ENCODE measurements around the gene POLR2A.

Gene POLR2A

DNA sequence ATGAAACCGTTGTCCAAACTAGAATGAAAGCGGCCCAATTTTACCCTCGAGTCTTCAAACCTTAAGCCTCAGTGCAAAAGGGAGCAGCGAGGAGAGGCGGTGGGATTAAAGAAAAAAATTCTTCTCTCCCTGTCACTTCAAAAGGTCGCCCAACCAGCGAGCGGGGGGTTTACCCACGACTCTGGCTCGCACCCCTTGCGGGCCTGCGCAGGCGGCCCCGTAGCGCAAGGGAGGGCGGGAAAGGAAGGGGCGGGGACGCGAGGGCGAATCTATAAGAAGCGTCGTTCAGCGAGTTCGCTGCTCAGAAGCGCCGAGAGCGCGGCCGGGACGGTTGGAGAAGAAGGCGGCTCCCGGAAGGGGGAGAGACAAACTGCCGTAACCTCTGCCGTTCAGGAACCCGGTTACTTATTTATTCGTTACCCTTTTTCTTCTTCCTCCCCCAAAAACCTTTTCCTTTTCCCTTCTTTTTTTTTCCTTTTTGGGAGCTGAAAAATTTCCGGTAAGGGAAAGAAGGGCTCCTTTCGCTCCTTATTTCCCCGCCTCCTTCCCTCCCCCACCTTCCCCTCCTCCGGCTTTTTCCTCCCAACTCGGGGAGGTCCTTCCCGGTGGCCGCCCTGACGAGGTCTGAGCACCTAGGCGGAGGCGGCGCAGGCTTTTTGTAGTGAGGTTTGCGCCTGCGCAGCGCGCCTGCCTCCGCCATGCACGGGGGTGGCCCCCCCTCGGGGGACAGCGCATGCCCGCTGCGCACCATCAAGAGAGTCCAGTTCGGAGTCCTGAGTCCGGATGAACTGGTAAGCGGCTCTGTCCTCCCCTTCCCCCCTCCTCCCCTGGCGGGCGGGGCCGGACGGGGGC lies at the start of gene POLR2A:
Gene POLR2A, plus strand, starts transcription at position 300 of the 852 bp plus-strand sequence.
- DNase-seq = peak; percentile 79

DNA sequence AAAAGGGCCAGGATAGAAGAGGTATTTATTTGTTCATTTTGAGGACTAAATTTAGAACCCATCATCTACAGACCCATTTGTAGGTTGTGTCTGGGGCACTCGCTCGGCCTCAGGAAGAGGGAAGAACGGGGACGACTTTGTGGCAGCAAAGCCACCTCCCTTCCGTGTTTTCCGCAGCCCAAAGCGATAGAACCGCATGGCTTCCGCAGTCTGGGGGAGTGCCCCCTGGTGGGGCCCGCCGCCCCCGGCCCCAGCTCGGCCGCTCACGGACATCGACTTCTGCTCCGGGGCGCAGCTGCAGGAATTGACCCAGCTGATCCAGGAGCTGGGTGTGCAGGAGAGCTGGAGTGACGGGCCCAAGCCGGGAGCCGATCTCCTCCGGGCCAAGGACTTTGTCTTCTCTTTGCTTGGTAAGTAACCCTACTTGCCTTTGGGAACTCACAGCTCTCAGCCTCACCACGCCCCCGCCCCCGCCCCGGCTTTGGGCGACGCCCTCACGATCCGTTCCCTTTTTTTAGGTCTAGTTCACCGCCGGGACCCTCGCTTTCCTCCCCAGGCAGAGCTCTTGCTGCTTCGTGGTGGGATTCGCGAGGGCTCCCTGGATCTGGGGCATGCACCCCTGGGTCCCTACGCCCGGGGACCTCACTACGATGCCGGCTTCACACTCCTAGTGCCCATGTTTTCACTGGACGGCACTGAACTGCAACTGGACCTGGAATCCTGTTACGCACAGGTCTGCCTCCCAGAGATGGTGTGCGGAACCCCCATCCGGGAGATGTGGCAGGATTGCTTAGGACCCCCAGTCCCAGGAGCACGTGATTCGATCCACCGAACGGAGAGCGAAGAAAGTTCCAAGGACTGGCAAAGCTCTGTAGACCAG lies 48.2 kb upstream of the POLR2A start:
- no peak for DNase-seq

DNA sequence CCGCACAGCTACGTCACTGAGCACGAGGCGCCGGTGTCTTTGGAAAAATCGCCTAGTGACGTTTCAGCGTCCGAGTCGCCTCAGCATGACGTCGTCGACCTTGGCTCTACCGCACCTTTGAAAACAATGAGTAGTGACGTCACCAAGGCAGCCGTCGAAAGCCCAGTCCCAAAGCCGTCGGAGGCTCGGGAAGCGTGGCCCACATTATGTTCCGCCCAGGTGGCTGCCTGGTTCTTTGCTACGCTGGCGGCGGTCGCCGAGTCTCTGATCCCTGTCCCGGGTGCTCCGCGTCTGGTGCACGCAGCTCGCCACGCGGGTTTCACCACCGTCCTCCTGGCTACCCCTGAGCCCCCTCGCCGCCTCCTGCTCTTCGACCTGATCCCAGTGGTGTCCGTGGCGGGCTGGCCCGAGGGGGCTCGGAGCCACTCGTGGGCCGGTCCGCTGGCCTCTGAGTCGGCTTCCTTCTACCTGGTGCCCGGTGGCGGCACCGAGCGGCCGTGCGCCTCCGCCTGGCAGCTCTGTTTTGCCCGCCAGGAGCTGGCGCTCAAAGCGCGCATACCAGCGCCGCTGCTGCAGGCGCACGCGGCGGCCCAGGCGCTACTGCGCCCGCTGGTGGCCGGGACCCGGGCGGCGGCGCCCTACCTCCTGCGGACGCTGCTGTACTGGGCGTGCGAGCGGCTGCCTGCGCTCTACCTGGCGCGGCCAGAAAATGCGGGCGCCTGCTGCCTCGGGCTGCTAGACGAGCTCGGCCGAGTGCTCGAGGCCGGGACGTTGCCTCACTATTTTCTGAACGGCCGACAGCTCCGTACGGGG lies 47.4 kb upstream of the POLR2A start:
- DNase-seq = no peak

DNA sequence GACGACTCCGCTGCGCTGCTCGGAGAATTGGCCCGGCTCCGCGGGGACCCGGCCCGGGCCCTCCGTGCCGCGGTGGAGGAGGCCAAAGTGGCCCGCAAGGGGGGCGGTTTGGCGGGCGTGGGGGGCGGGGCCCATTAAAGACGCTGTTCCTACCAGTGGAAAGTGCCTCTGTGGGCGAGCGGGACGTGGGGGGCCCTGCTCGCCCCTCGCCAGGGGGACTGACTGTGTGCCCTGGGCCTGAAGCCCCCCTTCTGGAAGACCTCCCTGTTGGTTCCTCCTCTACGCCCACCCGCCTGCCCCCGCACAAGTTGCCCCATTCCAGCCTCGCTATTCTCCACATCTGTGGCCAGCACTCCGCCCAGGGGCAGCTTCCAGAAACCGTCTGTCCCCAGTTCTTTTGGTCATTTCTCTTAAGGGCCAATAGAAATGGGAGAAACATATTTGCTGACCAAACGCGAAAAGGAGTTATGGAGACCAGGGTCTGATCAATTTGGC lies 46.8 kb upstream of the POLR2A start:
- no peak for DNase-seq

GRCh38 chr17:7437950-7438614 lies 46.1 kb upstream of the POLR2A start:
- no peak for DNase-seq

DNA sequence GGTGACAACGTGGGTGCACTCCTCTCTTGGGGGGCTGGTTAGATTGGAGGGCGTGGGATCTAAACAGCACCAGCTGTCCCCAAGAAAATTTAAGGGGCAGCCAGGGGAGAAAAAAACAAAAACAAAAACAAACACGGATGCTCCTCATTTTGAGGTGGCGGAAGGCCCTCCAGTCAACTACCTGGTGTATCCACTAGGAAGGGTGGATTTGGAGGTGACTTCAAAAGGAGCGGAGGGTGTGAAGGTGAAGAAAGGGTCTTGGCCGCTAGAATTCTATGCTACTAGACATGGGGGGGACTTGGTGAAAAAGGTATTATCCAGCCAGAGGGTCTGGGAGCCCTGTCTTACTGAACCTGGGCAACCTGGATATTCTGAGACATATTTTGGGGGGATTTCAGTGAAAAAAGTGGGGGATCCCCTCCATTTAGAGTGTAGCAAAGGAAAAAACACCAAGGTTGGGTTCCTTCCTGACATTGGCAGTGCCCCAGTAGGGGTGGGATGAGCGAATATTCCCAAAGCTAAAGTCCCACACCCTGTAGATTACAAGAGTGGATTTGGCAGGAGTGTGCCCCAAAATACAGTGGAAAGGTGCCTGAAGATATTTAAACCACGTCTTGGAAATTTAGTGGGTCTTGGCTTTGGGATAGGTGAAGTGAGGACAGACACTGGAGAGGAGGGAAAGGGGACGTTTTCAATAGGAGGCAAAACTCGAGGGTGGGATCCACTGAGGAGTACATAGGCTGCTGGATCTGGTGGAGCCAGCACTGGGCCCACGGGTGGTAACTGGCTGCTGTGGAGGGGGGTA lies 45.3 kb upstream of the POLR2A start:
- DNase-seq = no peak

DNA sequence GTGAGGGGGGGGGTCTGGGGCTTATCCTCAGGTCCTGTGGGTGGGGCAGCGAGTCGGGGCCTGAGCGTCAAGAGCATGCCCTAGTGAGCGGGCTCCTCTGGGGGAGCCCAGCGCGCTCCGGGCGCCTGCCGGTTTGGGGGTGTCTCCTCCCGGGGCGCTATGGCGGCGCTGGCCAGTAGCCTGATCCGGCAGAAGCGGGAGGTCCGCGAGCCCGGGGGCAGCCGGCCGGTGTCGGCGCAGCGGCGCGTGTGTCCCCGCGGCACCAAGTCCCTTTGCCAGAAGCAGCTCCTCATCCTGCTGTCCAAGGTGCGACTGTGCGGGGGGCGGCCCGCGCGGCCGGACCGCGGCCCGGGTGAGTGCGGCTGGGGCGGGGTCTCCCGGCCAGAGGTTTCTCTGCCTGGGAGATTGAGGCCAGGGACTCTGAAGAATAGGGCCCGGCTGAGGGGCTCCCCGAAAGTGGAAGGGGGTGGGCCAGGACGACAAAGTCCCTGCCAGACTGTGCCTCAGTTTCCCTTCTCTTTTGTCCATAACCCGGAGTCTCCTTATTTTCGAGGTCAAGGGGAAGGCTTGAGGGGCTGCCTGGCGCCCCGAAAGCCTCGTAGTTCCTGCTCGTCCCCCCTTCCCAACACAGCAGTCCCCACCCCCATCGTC lies 44.6 kb upstream of the POLR2A start, which contains the start of gene FGF11:
Gene FGF11, plus strand, starts transcription at position 51 of the 651 bp plus-strand sequence. Its CDS starts 109 bp downstream, at position 160.
- no peak for DNase-seq

DNA sequence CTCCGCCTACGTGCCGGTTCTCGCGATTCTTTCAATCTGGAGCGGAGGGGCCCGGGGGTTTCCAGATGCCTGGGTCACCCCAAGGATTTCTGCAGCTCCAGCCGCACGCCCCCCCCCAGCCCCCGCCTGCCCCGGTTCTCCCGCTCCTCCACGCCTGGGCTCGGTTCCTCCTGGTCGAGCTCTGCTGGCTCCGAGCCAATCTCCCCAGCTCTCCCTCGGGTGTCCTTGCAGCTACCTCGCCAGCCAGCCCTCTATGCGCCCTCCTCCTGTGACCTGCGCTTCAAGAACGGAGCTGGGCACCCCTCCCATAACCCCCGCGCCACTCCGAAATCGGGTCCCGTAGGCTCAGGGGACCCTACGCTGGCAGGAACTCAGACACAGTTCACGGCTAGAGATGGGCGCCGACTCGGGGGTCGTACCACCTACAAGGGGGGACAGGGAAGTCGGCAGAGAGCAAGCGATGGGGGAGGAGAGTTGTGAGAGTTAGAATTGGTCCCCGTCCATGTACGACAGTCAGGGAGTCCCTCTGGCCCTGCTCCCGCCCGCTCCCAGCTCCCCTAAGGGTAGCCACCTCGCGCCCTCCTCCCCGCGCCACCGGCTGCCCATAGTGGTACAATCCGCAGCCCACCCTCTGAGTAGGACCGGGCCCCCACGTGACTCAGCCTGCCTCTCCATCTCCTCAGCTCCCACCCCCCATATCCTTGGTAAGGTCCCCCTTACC lies 43.9 kb upstream of the POLR2A start:
- no peak for DNase-seq

DNA sequence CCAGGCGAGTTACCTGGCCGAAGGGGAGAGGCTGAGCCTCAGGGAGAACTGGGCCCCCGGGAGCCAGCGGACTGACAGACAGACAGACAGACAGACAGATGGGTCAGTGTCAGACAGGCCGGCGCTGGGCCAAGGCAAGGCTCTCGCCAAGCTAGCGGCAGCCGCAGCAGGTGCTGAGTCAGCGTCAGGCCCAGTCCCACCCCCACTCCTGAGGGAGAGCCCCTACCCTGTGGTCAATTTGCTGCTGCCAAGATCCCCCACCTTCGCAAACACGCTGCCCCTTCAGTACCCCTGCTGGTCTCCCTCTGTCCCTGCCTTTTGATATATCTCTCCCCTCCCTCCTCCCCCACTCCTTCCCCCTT lies 43.4 kb upstream of the POLR2A start:
- DNase-seq = no peak

- DNase-seq = no peak
These were observed 42.9 kb upstream of the POLR2A start for GRCh38 chr17:7441266-7441665.

- no peak for DNase-seq
These were observed 42.0 kb upstream of the POLR2A start for GRCh38 chr17:7442142-7442541.

DNA sequence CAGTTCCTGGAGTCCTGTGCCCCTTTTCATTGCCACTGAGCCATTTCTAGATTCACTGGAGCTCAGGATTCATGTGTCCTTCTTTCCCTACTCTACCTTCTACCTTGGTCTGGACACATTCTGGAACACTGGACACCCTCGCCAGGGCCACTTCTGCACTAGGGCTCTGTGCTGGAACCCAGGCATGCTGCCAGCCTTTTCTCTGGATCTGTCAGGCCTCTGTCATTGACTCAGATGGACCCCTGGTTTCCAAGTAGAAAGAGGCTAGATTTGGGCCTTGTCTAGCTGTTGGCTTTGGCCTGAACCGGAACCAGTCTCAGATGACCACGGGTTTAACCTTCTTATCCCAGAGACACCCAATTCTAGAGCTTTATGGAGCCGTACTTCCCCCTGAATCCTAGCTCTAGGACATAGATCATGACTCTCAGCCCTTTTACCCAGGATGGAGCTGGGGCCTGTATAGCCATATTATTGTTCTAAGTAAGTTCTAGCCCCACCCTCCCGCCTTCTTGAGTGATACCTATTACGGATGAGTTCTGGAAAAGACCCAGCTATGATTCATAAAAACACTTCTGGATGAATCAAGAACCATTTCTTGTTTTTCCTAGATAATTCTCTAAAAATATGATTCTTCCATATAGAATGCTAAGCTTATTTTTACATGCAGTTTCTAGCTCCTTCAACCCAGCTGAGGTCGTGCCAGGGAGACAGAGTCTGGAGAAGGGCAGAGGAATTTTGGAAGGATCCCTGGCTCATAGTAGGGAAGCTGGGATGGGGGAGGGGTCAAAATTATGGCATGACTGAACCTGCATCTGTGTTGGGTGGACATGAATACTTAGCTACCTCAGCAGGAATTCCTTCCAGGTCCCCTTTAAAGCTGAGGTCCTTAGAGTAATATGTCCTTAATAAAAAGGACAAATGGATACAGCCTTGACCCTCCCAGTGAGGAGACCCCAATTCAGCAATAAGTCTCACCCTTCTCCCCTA lies 40.4 kb upstream of the POLR2A start:
- DNase-seq = no peak

GRCh38 chr17:7444682-7445618 lies 39.2 kb upstream of the POLR2A start, which contains the start of gene CHRNB1:
Gene CHRNB1 (plus strand): TSS chr17:7445061. CDS start chr17:7445128, 67 bp downstream.
- DNase-seq = peak; percentile 9

- DNase-seq = no peak
These were observed 38.6 kb upstream of the POLR2A start for GRCh38 chr17:7445619-7445968.

DNA sequence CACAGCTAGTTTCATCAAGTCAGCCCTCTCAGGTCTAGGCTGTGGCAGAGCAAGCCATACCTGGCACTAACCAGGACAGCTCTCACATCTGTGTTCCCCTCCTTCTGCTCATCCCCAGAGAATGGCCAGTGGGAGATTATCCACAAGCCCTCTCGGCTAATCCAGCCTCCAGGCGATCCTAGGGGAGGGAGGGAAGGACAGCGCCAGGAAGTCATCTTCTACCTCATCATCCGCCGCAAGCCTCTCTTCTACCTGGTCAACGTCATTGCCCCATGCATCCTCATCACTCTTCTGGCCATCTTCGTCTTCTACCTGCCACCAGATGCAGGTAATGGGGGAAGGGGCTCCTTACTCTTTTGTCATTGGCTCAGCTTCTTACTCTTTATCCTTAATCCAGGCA lies 35.7 kb upstream of the POLR2A start:
- no peak for DNase-seq

GRCh38 chr17:7459961-7460545 lies 24.1 kb upstream of the POLR2A start:
- no peak for DNase-seq

All from NCI-H2029 treated with DMSO at 0.1 percent for 48 hours (cell line).